GM12891 (cell line): Measurements from ENCODE around the gene EVI5L.

Experiments used
- POLR2A ChIP-seq: IDR thresholded peaks from 2 replicates; pipeline ENCODE4 v1.6.1; 2011; ENCODE audit warnings: low read depth, low read length, control low read depth
- POLR2AphosphoS5 ChIP-seq: IDR thresholded peaks from 2 replicates; pipeline ENCODE4 v1.6.1; 2011; ENCODE audit warnings: low read depth, low read length, control low read depth
- POU2F2 ChIP-seq: IDR thresholded peaks from 2 replicates; pipeline ENCODE4 v1.6.1; 2011; ENCODE audit warnings: low read depth, mild to moderate bottlenecking, control low read depth, low read length, moderate library complexity
- TAF1 ChIP-seq: IDR thresholded peaks from 2 replicates; pipeline ENCODE4 v1.6.1; 2011; ENCODE audit warnings: low read depth, low read length, control low read depth

- TF ChIP-seq POU2F2 (no peak), POLR2A (no peak), TAF1 (no peak), POLR2AphosphoS5 (no peak)
Measured at GRCh38 chr19:7788178-7788932, 41.7 kb upstream of the EVI5L start.
